Fibroblast of skin of scalp (primary cell): ENCODE data around the gene PADI1. TPM values are rescaled to one million over a fixed set of nuclear protein-coding genes. Genes with fewer than 3 reads are reported as not detected.

ENCODE experiments used
- DNase-seq: peaks from one replicate; pipeline ENCODE4 v3.0.0-alpha.2; 2013
- polyA plus RNA-seq, 2 experiments: library from polyadenylated mRNA; unstranded; fragments of 120-200 nt; gene quantifications; one replicate each; pipeline ENCODE4 v1.2.1, GENCODE V29; 2013; ENCODE audit not compliant: insufficient read length in 2 of 2

PADI1 gene, protein sequence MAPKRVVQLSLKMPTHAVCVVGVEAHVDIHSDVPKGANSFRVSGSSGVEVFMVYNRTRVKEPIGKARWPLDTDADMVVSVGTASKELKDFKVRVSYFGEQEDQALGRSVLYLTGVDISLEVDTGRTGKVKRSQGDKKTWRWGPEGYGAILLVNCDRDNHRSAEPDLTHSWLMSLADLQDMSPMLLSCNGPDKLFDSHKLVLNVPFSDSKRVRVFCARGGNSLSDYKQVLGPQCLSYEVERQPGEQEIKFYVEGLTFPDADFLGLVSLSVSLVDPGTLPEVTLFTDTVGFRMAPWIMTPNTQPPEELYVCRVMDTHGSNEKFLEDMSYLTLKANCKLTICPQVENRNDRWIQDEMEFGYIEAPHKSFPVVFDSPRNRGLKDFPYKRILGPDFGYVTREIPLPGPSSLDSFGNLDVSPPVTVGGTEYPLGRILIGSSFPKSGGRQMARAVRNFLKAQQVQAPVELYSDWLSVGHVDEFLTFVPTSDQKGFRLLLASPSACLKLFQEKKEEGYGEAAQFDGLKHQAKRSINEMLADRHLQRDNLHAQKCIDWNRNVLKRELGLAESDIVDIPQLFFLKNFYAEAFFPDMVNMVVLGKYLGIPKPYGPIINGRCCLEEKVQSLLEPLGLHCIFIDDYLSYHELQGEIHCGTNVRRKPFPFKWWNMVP
- 0.57 TPM for polyA plus RNA-seq (2013, experiment 1 of 2; ENCODE audit: insufficient read length)
- polyA plus RNA-seq (2013, experiment 2 of 2; ENCODE audit: insufficient read length): 0.53 TPM

DNA sequence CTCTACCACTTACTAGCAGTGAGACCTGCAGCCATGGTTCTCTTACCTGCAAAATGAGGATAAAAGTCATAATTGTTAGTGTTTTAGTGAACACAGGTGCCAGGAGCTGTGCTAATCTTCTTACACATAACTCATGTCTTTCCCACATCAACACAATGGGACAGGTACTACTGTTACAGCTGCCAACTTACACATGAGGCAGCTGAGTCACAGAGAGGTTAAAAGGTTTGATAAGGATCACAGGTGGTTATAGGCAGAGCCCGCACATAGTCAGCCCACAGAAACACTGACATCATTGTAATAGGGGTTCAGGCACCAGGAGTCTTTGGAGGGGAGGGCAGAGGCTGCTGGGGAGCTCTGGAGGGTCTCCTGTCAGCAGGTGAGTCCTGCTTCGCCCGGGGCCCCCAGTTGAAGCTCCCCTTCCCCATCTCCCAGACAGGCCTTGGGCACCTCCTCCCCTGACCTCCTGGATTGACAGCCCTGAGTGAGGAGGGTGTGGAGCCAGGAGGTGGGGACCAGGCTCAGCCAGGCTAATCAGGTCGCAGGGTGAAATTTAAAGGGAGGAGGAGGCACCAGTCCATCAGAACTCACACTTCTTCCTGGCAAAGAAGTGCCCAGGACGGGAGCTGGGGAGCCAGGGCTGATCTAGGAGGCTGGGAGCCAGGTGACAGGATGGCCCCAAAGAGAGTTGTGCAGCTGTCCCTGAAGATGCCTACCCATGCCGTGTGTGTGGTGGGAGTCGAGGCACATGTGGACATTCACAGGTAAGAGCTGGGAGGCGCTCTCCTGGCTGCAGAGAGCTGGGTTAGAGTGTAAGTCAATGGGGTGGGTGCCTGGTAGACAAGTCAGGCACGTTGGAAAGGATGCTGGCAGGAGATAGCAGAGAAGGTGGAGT lies at the start of gene PADI1:
Gene PADI1, plus strand, starts transcription at position 583 of the 895 bp plus-strand sequence. Its CDS starts 90 bp downstream, at position 673.
- DNase-seq: no peak

DNA sequence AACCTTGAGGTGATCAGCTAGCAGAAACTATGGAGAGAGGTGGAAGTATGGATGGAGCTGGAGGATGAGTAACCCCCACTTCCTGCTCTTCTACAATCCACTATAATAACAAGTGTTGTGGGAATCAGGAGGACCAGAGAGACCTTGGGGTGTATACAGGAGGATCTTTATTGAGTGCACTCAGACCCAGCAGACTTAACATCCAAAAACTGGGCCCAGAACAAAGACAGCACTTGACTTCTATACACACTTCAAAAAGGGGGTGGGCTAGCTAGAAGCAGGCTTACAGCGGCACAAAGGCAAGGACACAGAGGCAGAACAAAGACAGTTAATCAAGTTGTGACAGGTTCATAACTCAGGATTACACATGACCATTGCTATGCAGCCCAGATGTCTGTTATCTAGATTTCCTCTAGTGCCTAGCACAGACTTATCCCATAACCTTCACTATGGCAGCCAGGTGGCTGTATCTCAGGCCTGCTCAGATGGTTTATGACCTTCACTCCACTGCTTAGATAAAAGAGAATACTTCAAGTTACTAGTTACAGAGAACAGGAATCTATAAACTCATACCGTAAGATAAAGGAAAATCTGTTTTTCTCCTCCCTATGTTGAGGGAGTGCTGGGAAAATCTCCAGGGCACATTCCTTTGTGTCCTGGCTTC lies 49.5 kb upstream of the PADI1 start:
- DNase-seq: no peak

DNA sequence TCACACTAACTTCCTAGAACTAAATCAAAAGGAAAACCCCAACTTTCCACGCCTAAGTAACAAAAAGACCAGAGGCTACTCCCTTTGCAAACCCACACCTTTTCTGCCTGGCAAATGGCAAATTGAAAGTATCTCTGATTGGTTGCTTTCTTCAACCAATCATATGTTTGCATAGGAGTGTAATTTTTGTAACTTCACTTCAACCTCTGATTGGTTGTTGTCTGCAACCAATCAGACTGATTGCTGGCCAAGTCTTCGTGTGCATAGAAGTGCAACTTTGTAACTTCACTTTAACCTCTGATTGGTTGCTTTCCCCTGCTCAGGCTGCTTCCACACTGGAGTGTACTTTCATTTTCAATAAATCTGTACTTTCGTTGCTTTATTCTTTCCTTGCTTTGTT lies 48.8 kb upstream of the PADI1 start:
- DNase-seq: peak; percentile 9

DNA sequence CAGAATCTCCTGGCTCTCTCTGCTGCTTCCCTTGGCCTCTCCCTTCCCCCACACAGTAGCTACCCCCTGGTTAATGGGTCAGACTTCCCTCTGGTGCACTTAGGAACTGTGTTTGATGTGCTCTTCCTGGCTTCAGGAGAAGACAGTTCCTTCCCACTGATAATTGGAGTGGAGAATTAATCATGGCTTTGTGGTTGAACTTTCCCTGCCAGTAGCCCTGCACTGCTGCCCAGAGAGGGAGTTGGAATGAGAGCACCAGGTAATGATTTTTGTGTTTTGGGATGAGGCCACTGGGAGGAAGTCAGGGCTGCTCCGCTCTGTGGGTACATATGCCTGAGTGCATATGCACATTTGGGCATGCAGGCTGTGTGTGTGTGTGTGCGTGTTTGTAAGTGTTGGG lies 46.0 kb upstream of the PADI1 start:
- no peak for DNase-seq

DNA sequence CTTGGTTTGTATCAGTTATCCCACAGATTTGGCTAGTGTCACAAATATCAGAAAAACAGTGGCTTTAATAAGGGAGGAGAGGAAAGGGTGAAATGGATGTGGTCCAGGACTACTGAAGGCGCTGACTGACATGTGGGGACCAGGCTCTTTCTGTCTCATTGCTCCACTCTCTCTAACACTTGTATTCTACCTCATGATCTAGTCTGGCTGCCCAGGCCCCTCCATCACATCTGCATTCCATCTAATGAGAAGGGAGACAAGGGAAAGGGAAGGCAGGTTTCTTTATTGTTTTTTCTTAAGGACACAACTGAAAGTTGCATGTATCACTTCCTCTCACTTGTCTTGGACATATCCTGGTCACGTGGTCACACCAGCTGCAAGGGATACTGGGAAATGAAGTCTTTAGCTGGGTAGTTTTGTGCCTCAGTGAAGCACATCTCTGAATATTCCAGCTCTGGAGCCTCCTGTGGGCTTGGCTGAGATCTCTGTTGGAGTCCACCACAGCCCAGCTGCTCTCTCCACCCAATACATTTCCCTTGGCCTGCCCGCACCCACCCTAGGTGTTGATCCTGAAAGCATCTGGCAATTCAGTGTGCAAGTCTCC lies 43.7 kb upstream of the PADI1 start:
- peak; percentile 12 for DNase-seq

DNA sequence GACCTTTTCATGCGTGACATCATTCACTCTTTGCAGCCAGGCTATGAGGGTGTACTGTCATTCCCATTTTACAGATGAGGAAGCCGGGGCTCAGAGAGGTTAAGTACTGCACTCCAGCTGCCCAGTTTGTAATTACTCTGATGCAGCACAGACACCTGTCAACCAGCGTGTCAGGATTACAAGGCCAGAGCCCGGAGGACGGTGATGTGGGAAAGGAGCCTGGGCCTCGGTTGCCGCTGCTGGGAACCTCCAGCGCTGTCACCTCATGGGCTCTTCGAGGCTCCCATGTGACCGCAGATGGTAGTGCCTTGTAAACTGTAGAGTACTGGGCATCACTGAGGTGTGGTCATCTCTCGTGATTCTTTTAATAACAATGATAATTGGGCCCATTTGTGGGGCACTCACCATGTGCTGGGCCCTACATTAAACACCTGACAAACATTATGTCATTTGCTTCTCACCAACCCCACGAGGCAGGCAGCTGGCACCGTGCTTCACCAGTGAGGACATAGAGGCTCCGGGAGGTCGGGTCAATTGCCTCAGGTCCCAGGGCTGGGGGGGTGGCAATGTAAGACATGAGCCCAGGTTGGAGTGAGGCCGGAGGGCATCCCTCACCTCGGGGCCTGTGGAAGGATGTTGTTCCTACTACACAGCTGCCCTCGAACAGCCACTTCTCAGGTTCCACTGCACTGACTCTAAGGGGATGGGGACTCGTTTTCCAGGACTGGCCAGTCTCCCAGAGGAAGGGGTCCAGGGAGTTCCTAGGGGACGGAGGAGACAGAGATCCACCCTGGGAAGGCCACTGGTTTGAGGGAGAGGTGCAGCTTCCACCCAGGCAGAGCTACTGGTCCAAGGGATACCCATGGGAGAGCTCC lies 42.8 kb upstream of the PADI1 start:
- no peak for DNase-seq

DNA sequence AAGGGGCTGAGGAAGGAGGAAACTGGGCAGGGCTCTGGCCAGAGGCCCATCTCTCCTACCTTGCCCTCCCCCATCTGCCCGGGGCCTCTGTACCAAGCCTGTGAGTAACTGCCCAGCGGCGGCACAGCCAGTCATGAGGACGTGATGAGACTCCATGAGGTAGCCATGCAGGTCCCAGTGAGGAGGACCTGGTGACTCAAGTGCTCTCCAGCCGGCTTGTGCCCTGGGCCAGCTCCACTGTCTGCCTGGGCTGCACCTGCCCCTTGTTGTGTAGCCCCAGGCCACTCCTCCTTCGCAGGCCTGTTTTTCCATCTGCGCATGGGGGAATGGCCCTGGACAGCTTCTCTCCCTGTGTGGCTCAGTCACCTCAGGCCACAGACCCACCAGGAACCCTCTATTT lies 42.0 kb upstream of the PADI1 start:
- DNase-seq: no peak

DNA sequence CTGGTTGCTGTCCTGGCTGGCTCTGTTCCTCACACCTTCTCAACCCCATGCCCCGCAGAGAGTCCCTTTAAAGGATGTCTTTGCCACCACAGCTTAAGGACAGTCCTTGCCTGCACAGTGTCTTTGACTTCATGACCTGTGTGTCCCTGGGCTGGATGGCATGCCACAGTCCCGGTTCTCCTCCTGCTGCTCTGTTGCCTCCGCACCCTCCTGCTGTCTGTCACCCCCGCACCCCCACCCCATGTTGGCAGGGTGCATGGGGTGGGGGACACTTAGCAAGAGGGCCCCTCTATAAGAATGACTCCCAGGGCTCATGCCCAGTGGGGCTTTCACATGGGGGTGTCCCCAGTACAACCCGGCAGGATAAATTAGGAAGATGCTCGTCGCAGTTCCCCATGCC lies 41.6 kb upstream of the PADI1 start:
- DNase-seq: no peak

DNA sequence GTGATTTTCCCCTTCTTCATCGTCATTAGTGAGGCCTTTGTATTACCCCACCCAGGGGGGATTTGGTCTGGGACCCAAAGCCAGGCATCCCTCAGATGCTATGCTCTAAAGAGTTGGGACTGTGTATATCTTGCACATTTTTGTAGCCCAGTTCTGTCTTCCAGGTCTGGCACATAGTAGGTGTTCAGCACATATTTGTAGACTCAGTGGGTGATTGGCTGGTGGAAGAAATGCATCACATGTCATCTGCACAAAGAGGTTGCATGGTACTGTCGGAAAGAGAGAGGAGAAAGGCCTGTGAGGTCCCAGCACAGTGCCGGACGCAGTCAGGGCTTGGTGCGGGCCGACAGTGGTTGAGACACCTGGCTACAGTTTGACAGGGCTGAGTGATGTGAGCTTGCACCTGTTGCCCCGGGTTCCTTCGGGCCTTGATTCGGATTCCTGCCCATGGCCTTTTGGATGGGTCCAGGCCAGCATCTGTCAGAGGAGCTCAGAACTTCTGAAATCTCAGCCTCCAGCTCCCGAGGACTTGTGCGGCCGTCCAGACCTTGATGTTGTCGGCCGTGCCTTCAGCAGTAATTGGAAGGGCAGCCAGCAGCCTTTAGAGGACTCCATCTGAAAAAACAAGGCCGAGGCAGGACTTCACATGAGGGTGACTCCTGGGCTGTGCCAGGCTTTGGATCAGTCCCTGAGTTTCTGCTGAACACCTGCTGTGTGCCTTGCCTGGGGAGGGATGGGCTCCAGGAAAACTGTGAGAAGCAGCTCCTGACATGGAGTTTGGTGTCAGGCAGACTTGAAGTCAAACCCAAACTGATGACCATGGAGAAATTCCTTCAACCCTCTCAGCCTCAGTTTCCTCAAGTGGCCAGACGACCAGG lies 40.9 kb upstream of the PADI1 start:
- no peak for DNase-seq

DNA sequence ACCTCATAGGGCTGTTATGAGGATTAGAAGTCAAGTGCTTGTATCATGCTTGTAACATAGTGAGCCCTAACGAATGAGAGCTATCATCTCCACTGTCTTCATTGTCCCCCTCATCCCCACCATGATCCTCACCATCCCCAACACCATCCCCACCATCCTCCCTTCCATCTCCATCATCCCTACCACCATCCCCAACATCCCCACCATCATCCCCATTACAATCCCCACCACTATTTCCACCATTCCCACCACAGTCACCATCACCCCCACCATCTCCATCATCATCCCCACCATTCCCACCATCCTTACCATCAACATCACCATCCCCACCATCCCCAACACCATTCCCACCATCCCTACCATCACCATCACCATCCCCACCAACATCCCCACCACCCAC lies 39.1 kb upstream of the PADI1 start:
- no peak for DNase-seq

DNA sequence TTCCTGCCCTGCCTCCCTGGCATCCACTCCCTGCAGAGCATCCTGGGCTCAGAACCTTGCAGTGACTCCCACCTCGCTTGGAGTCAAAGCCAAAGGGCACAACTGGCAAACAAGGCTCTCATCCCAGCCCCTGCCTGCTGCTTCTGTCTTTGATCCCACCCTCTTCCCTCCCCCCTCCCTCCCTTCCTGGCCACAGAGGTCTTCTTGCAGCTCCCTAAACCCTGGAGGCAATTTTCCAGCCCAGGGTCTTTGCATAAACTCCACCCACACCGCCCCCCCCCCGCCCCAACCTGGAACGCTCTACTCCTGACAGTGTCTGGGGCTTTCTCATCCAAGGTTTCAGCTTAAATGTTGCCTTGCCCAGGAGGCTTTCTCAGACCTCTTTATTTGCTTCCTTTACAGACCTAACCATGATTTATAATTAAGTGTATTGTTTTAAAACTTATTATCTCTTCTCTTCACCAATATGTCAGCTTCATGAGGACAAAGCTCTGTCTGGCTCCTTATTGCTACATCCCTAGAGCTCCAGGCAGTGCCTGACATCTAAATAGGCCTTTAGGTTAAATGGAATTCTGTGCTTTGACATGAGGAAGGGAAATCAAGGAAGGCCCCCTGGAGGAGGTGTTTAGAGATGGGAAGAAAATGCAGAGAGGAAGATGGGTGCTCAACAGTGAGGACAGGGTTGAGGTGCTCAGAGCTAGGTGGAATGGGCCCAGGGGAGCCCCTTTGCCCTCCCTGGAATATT lies 37.7 kb upstream of the PADI1 start:
- peak; percentile 33 for DNase-seq

DNA sequence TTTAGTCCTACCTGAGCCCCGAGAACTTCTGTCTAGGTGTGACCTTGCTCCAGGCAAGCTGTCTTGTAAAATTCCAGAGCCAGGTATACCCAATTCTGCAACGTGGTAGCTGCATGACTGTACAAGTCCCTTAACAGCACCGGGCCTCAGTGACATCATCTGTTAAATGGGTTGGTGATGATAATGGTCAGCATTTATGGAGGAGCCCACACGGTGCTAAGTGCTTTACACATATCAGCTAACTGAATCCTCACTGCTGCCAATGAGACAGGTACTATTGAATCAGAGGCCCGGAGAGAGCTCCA lies 37.2 kb upstream of the PADI1 start:
- DNase-seq: no peak

DNA sequence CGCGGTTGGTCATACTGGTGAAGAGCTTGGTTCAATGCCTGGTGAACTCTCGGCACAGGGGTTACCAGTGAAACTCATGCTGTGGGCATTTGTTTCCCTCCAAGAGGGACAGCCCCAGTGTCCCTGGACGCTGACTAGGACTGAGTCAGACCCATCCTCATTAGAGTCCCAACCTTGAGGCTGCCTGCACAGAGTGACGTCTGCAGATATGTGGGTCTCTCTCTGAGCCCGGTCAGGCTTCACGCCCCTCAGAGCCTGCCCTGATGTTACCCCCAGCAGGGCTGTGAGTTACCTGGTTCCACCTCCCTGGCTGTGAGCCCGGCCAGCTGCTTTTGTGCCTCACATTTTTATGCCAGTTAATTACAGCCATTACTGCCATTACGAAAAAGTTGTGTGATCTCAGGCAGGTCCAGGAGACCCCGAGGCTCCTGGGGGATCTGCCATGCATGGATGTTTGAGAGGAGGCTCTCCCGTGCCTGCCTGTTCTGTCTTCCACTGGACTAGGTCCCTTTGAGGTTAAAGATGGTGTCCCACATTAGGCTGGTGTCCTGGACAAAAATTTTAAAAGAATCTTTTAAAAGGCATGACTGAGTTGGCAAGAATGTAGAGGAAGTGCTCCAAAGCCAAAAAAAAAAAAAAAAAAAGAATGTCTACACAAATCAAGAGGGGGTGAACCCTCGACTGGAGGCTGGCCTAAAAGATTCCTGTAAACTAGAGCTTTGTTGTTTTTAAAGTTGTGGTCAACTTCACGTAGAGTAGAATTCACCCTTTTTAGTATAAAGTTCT lies 36.6 kb upstream of the PADI1 start:
- DNase-seq: peak; percentile 95

DNA sequence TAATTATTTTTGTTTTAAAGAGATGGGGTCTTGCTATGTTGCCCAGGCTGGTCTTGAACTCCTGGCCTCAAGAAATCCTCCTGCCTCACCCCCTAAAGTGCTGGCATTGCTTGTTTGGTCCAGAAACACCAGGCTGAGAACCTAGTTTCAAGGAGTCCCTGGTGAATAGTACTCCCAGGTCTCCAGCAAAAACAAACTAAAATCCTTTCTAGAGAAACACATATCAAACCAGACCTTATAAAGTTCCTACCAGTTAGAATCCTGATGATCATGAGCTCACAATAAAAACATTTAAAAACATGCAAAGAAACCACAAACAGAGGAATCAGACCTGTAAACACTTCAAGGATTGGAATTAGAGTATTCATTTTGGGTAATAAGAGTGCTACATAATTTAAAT lies 34.4 kb upstream of the PADI1 start:
- peak; percentile 91 for DNase-seq

DNA sequence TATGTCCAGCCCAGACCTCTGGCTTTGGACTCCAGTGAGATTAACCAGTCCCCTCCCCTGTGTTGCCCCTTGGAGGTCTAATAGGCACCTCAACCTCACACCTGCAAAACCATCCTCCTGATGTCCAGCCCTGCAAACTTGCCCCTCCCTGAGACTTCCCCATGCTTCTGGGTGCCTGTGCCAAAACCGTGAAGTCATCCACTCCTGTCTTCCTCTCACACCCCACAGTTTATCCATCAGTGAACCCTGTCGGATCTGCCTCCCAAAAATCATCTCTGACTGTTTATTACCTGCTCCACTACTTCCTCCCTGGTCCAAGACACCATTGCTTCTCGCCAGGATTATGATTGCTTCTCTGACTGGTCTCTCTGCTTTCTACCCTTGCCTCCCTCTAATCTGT lies 31.7 kb upstream of the PADI1 start:
- DNase-seq: no peak

DNA sequence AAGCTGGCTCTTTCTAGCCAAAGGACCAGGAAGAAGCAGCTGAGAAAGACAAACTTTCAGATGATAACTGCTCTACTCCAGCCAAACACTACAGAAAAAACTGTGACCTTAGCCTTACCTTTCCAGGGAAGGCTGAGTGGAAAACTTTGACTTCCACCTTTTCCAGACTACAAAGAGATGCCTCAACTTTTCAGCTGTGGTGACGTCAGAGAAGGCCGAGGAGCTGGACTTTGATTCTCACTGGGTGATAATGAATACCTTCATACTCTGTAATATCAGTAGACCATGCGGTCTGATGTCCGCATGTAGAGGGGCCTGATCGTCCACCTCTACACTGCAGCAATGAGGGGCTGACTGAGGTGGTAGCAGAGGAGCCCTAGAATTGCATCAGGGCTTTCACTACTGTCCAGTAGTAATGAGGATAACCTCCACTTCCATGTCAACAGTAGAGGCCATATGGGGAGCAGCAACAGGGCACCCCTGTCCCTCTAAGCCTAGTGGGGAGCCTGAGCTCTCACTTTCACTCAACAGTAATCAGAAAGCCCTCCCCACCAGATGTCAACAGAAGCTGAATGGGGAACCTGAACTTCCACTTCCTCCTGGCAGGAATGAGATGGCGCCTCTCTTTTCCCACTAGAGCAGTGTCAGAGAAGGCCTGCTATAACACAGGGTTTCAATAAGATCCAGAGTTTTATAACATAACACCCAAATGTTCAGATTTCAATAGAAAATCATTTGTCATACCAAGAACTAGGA lies 28.4 kb upstream of the PADI1 start:
- no peak for DNase-seq

DNA sequence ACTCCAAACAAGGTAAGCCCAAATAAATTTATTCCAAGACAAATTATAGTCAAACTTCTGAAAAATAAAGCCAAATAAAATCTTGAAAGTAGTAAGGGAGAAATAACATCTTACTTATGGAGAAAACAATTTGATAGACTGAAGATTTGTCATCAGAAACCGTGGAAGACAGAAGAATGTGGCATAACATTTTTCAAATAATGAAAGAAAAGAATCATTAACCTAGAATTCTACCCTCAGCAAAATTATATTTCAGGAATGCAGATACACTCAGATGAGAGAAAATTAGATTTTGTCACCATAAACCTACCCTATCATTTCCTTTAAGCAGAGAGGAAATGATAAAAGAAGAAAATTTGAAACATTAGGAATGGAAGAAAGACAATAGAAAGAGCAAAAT lies 27.3 kb upstream of the PADI1 start:
- peak; percentile 63 for DNase-seq
